H9 (cell line): ENCODE measurements around the gene PLEKHO1. TPM values are rescaled to one million over a fixed set of nuclear protein-coding genes. Genes with fewer than 3 reads are reported as not detected.

Experiments
- DNase-seq: peaks from one replicate; pipeline ENCODE4 v3.0.0-alpha.2; 2017
- H2AFZ ChIP-seq: one replicate; pipeline ENCODE4 v1.6.1; 2013; ENCODE audit warnings: mild to moderate bottlenecking, low read length, control low read depth, moderate library complexity
- H2AK5ac ChIP-seq: 2 replicates; pipeline ENCODE4 v1.6.1; 2013; ENCODE audit warnings: low read length, control low read depth, mixed read lengths; ENCODE audit not compliant: insufficient read length
- H2BK120ac ChIP-seq: one replicate; pipeline ENCODE4 v1.6.1; 2013; ENCODE audit warnings: low read depth, mild to moderate bottlenecking, low read length, control low read depth, inconsistent platforms; ENCODE audit not compliant: poor library complexity, severe bottlenecking
- H2BK12ac ChIP-seq: 2 replicates; pipeline ENCODE4 v1.6.1; 2013; ENCODE audit warnings: low read length, control low read depth, mixed read lengths, low read depth; ENCODE audit not compliant: insufficient read length
- H2BK15ac ChIP-seq: 2 replicates; pipeline ENCODE4 v1.6.1; 2013; ENCODE audit warnings: low read depth, low read length, control low read depth
- H2BK20ac ChIP-seq: one replicate; pipeline ENCODE4 v1.6.1; 2013; ENCODE audit warnings: low read depth, mild to moderate bottlenecking, low read length, control low read depth, inconsistent platforms; ENCODE audit not compliant: poor library complexity, severe bottlenecking
- H2BK5ac ChIP-seq: 2 replicates; pipeline ENCODE4 v1.6.1; 2013; ENCODE audit warnings: low read length, control low read depth, mixed read lengths; ENCODE audit not compliant: insufficient read length
- H3K14ac ChIP-seq: 2 replicates; pipeline ENCODE4 v1.6.1; 2013; ENCODE audit warnings: low read length, control low read depth; ENCODE audit not compliant: insufficient read depth
- H3K18ac ChIP-seq: 2 replicates; pipeline ENCODE4 v1.6.1; 2013; ENCODE audit warnings: low read depth, mild to moderate bottlenecking, mixed read lengths, low read length, control low read depth; ENCODE audit not compliant: insufficient read length
- H3K23ac ChIP-seq: 2 replicates; pipeline ENCODE4 v1.6.1; 2013; ENCODE audit warnings: low read length, control low read depth, mixed read lengths, low read depth; ENCODE audit not compliant: insufficient read length
- H3K23me2 ChIP-seq: 2 replicates; pipeline ENCODE4 v1.6.1; 2013; ENCODE audit warnings: low read depth, mild to moderate bottlenecking, mixed read lengths, low read length, control low read depth; ENCODE audit not compliant: insufficient read length, poor library complexity, severe bottlenecking
- H3K27ac ChIP-seq: 2 replicates; pipeline ENCODE4 v1.5.1; 2013; ENCODE audit warnings: low read length, control low read depth, mixed read lengths, low read depth; ENCODE audit not compliant: insufficient read length
- H3K27me3 ChIP-seq: 2 replicates; pipeline ENCODE4 v1.6.1; 2013; ENCODE audit warnings: low read length, control low read depth, inconsistent platforms; ENCODE audit not compliant: insufficient read depth
- H3K4ac ChIP-seq: 2 replicates; pipeline ENCODE4 v1.6.1; 2013; ENCODE audit warnings: low read depth, mild to moderate bottlenecking, control low read depth, inconsistent platforms, low read length, moderate library complexity
- H3K4me1 ChIP-seq: 2 replicates; pipeline ENCODE4 v1.6.1; 2013; ENCODE audit warnings: low read length, control low read depth, inconsistent platforms; ENCODE audit not compliant: insufficient read depth
- H3K4me2 ChIP-seq: 2 replicates; pipeline ENCODE4 v1.6.1; 2013; ENCODE audit warnings: low read length, control low read depth, mixed read lengths; ENCODE audit not compliant: insufficient read length, insufficient read depth
- H3K56ac ChIP-seq: 2 replicates; pipeline ENCODE4 v1.6.1; 2013; ENCODE audit warnings: low read depth, mild to moderate bottlenecking, mixed read lengths, low read length, control low read depth; ENCODE audit not compliant: insufficient read length
- H3K79me1 ChIP-seq: 2 replicates; pipeline ENCODE4 v1.6.1; 2013; ENCODE audit warnings: low read depth, mild to moderate bottlenecking, moderate library complexity, low read length, control low read depth, inconsistent platforms; ENCODE audit not compliant: insufficient read depth, poor library complexity, severe bottlenecking
- H3K79me2 ChIP-seq: 2 replicates; pipeline ENCODE4 v1.6.1; 2013; ENCODE audit warnings: low read length, control low read depth, inconsistent platforms; ENCODE audit not compliant: insufficient read depth
- H3K9ac ChIP-seq: 2 replicates; pipeline ENCODE4 v1.6.1; 2013; ENCODE audit warnings: low read length, control low read depth, mixed read lengths; ENCODE audit not compliant: insufficient read length; ENCODE audit errors: extremely low read depth
- H3K9me3 ChIP-seq: one replicate; pipeline ENCODE4 v1.6.1; 2013; ENCODE audit warnings: low read depth, low read length, inconsistent platforms; ENCODE audit not compliant: control insufficient read depth
- H3T11ph ChIP-seq: one replicate; pipeline ENCODE4 v1.6.1; 2013; ENCODE audit warnings: mild to moderate bottlenecking, low read length, control low read depth, inconsistent platforms
- H4K20me1 ChIP-seq: one replicate; pipeline ENCODE4 v1.6.1; 2013; ENCODE audit not compliant: control insufficient read depth, insufficient read length, insufficient read depth
- H4K5ac ChIP-seq: 2 replicates; pipeline ENCODE4 v1.6.1; 2013; ENCODE audit warnings: low read depth, mild to moderate bottlenecking, mixed read lengths, low read length, control low read depth; ENCODE audit not compliant: insufficient read length
- H4K8ac ChIP-seq: replicated peaks from 2 replicates; pipeline ENCODE4 v1.6.1; 2013; ENCODE audit warnings: low read length, control low read depth, mixed read lengths, low read depth; ENCODE audit not compliant: insufficient read length
- H4K91ac ChIP-seq: 2 replicates; pipeline ENCODE4 v1.6.1; 2013; ENCODE audit warnings: low read depth, mild to moderate bottlenecking, moderate library complexity, mixed read lengths, low read length, control low read depth; ENCODE audit not compliant: insufficient read length
- H3K27ac Mint-ChIP-seq, 3 experiments: 2 replicates in 2 of 3; 3 replicates in 1 of 3; pipeline ENCODE4 v1.8.0; 2020 to 2021; ENCODE audit warnings: mixed read lengths in 3 of 3, mild to moderate bottlenecking in 1 of 3, moderate library complexity in 1 of 3
- H3K27me3 Mint-ChIP-seq: 2 replicates; pipeline ENCODE4 v1.8.0; 2021; ENCODE audit warnings: low read depth, mild to moderate bottlenecking, moderate library complexity, mixed read lengths
- H3K36me3 Mint-ChIP-seq, 3 experiments: 2 replicates in 2 of 3; 3 replicates in 1 of 3; pipeline ENCODE4 v1.8.0; 2020 to 2021; ENCODE audit warnings: low read depth in 3 of 3, mixed read lengths in 3 of 3; ENCODE audit not compliant: insufficient read depth in 1 of 3
- H3K4me1 Mint-ChIP-seq, 2 experiments: 2 replicates each; pipeline ENCODE4 v1.8.0; 2020; ENCODE audit warnings: mixed read lengths in 2 of 2
- H3K4me3 Mint-ChIP-seq, 2 experiments: 2 replicates in 1 of 2; 3 replicates in 1 of 2; pipeline ENCODE4 v1.8.0; 2020 to 2021; ENCODE audit warnings: mild to moderate bottlenecking in 2 of 2, mixed read lengths in 2 of 2, moderate library complexity in 1 of 2
- H3K9me3 Mint-ChIP-seq, 2 experiments: 2 replicates in 1 of 2; 3 replicates in 1 of 2; pipeline ENCODE4 v1.8.0; 2020; ENCODE audit warnings: mild to moderate bottlenecking in 2 of 2, mixed read lengths in 2 of 2, moderate library complexity in 1 of 2
- WGBS: extraction: QIAGEN DNeasy Blood & Tissue Kit; methylation state at CpG from one replicate; pipeline ENCODE4 v1.1.7; 2013; ENCODE audit warnings: missing lambda C conversion rate, low lambda C conversion rate, mixed read lengths; ENCODE audit not compliant: insufficient read length; ENCODE audit errors: extremely low coverage; 5-methylcytosine and 5-hydroxymethylcytosine counted together
- total RNA-seq: library from RNA; stranded (reverse); gene quantifications from 2 replicates; pipeline ENCODE4 v1.2.1, GENCODE V29; 2021
- TF ChIP-seq, protein P1 (sequence below): fragments of 200-600 bp; sonication (generic); conservative IDR thresholded peaks from 3 replicates; pipeline ENCODE4 v1.8.0; 2021; ENCODE audit warnings: antibody characterized with exemption, mild to moderate bottlenecking

PLEKHO1 gene
- total RNA-seq, 1 experiment from 2014 or later = 48.1 TPM

DNA sequence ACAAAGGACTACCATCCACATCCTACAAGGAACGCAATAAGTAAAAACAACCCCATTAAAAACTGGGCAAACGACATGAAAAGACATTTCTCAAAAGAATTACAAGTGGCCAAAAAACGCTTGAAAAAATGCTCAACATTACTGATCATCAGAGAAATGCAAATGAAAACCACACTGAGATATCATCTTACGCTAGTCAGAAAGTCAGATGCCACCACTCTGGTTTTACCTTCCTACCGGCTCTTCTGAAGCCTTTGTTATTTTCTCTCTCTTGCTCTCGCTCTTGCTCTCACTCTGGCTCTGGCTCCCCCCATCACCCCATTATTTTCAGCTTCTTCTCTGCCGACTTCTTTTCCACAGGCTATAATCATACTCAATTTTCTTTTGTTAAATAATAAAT, 43.4 kb upstream of the PLEKHO1 start:
- Histone ChIP-seq H2BK15ac (no peak overlapping the region), H3K4me2 (no peak overlapping the region), H4K20me1 (no peaks in the 10 kb centered on the region), H3K23me2 (no peaks in the 10 kb centered on the region), H3K79me1 (no peaks in the 10 kb centered on the region), H3K27ac (no peak overlapping the region), H3K79me2 (no peaks in the 10 kb centered on the region), H3T11ph (no peak overlapping the region), H3K14ac (no peak overlapping the region), H3K9me3 (no peaks in the 10 kb centered on the region), H3K18ac (no peak overlapping the region), H3K4ac (no peak overlapping the region), H3K56ac (no peak overlapping the region), H3K27me3 (no peaks in the 10 kb centered on the region), H4K8ac (no peak overlapping the region), H2AFZ (no peak overlapping the region), H3K23ac (no peak overlapping the region), H2BK120ac (no peak overlapping the region), H2BK5ac (no peak overlapping the region), H4K5ac (no peak overlapping the region), H2BK12ac (no peak overlapping the region), H3K9ac (no peak overlapping the region), H3K4me1 (no peaks in the 10 kb centered on the region), H4K91ac (no peak overlapping the region), H2BK20ac (no peak overlapping the region), H2AK5ac (no peak overlapping the region)
- Mint-ChIP-seq H3K27ac (no peak overlapping the region), H3K27me3 (no peaks in the 10 kb centered on the region), H3K4me3 (no peak overlapping the region; a peak in 1 of 5 replicates), H3K4me1 (peaks cover 5% of the 10 kb centered on the region in 2 experiments; a peak in 2 of 4 replicates), H3K9me3 (no peaks in the 10 kb centered on the region), H3K36me3 (peaks cover 0 to 11% (median 6%) of the 10 kb centered on the region in 3 experiments; a peak in 4 of 7 replicates)
- no CpG with 5 or more reads among the region's 7 CpGs for WGBS
- TF ChIP-seq, protein P1, sequence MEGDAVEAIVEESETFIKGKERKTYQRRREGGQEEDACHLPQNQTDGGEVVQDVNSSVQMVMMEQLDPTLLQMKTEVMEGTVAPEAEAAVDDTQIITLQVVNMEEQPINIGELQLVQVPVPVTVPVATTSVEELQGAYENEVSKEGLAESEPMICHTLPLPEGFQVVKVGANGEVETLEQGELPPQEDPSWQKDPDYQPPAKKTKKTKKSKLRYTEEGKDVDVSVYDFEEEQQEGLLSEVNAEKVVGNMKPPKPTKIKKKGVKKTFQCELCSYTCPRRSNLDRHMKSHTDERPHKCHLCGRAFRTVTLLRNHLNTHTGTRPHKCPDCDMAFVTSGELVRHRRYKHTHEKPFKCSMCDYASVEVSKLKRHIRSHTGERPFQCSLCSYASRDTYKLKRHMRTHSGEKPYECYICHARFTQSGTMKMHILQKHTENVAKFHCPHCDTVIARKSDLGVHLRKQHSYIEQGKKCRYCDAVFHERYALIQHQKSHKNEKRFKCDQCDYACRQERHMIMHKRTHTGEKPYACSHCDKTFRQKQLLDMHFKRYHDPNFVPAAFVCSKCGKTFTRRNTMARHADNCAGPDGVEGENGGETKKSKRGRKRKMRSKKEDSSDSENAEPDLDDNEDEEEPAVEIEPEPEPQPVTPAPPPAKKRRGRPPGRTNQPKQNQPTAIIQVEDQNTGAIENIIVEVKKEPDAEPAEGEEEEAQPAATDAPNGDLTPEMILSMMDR = no peak
- DNase-seq = no peak
